ENCODE data around the gene PAK1IP1. TPM values are rescaled to one million over a fixed set of nuclear protein-coding genes. Genes with fewer than 3 reads are reported as not detected.
"Not testable (repeated sequence)": the region's sequence is repeated elsewhere in the genome, so short reads cannot be mapped to it uniquely, and the experiment has no call there.

Gene PAK1IP1, protein sequence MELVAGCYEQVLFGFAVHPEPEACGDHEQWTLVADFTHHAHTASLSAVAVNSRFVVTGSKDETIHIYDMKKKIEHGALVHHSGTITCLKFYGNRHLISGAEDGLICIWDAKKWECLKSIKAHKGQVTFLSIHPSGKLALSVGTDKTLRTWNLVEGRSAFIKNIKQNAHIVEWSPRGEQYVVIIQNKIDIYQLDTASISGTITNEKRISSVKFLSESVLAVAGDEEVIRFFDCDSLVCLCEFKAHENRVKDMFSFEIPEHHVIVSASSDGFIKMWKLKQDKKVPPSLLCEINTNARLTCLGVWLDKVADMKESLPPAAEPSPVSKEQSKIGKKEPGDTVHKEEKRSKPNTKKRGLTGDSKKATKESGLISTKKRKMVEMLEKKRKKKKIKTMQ
- polyA plus RNA-seq (2013), result 11.3 TPM

DNA sequence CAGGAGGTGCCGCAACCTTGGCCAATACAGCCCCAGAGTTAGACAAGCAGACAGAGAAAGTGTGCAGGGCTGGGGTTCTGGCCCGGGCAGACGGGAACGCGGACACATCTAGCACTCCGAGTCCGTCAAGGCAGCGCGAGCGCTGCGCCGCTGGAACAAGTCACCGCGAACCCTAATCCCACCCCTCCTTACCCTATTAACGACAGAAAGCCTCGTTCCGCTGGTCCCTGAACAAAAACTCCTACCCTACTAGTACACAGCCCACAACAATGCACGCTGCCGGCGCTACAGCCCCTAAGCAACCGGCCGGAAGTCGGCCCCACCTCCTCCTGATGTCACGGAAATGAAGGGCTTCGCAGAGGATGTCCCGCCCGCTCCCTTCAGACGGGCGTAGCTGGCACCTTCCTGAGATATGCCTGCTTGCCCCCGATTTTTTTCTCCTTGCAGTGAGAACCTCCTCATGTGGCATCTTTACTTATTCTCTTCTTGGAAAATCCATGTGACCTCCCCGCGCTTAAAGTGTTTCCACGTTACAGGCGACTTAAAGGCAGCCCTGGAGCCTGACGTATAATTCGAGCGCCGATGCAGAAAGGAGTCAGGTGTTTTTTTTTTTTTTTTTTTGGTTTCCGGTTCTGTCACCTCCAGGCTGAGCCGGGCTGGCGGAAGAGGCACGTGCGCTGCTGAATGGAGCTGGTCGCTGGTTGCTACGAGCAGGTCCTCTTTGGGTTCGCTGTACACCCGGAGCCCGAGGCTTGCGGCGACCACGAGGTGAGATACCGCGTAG is at the start of gene PAK1IP1, which contains the start of gene C6orf52:
TSS of gene PAK1IP1 (plus strand) at position 671 of the 784 bp plus-strand sequence. CDS start at position 685, 14 bp downstream.
TSS of gene C6orf52 (minus strand) at position 315 of the 784 bp plus-strand sequence. CDS start 7,066 bp downstream, outside the sequence.
- peak; percentile 97 to 99 (median 98) for DNase-seq
- ChIA-PET POLR2A (interaction anchor here (0.7 to 0.9 kb wide), 2 partner anchors 52 to 170 kb away, joined by 3 to 4 read pairs; no protein-coding TSS in a partner anchor), CTCF (interaction anchor here (0.7 to 2.2 kb wide), 2 partner anchors 10 to 25 kb away, joined by 3 to 5 read pairs; no protein-coding TSS in a partner anchor)
- 0% methylated on average over 39 of the region's 53 CpGs for WGBS (ENCODE audit: insufficient coverage)
- Histone ChIP-seq H3K9me3 (ENCODE audit: control extremely low read depth in 1 of 5, control insufficient read depth in 4 of 5, insufficient read depth in 2 of 5, low read depth in 1 of 5, low read length in 4 of 5) (no peaks in the 10 kb centered on the region), H3K4me3 (ENCODE audit: control insufficient read depth in 1 of 7, extremely low read depth in 1 of 7, insufficient read depth in 4 of 7, low read depth in 2 of 7, low read length in 6 of 7) (peak within 1 kb of the TSS; percentile 89 to 100 (median 93)), H3K27me3 (replicated peaks in 2 of 5; ENCODE audit: control insufficient read depth in 4 of 5, insufficient read depth in 5 of 5, low read length in 4 of 5) (no peaks in the 10 kb centered on the region), H3K36me3 (ENCODE audit: control insufficient read depth in 4 of 4, insufficient read depth in 4 of 4, low read length in 3 of 4) (peaks cover 4 to 22% (median 9%) of the 10 kb centered on the region in 4 experiments), H3K27ac (ENCODE audit: insufficient read depth in 1 of 2, low read depth in 1 of 2, low read length in 2 of 2, poor library complexity in 1 of 2, severe bottlenecking in 2 of 2) (peak within 1 kb of the TSS; percentile 100), H3K4me1 (ENCODE audit: control extremely low read depth in 1 of 4, control insufficient read depth in 4 of 4, insufficient read depth in 4 of 4, low read length in 3 of 4) (peaks cover 15 to 21% (median 19%) of the 10 kb centered on the region in 4 experiments)

DNA sequence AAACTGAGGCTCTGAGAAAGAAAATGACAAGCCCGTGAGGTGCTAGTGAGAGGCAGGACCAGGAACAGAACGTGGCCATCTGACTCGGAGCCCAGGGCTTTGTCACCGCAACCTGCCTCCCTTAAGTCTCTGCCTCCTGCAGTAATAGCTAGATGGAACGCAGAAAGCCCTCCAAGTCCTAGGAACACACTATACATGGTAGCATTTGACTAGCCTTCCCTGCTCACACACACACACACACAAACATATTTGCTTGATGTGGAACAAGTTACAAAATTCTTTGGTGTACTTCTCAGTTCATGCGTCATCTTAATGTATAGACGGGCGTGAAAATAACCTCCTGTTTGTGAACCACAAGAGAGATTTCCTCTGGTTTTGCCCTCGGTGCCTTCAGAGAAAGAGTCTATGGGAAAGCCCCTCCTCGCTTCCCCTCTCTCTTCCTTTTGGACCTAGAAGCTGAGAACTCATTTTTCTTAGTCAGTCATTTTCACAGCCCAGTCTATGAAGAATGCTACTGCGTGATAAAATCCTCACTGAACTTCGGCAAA is 39.2 kb upstream of the PAK1IP1 start:
- Histone ChIP-seq H3K27ac (ENCODE audit: insufficient read depth in 1 of 2, low read depth in 1 of 2, low read length in 2 of 2, poor library complexity in 1 of 2, severe bottlenecking in 2 of 2) (no peak overlapping the region), H3K36me3 (ENCODE audit: control insufficient read depth in 4 of 4, insufficient read depth in 4 of 4, low read length in 3 of 4) (no peaks in the 10 kb centered on the region), H3K4me1 (ENCODE audit: control extremely low read depth in 1 of 4, control insufficient read depth in 4 of 4, insufficient read depth in 4 of 4, low read length in 3 of 4) (peaks cover 4 to 16% (median 12%) of the 10 kb centered on the region in 4 experiments), H3K4me3 (ENCODE audit: control insufficient read depth in 1 of 7, extremely low read depth in 1 of 7, insufficient read depth in 4 of 7, low read depth in 2 of 7, low read length in 6 of 7) (peak overlapping the region in 5 of 7 experiments; percentile 6 to 57 (median 46)), H3K9me3 (ENCODE audit: control extremely low read depth in 1 of 5, control insufficient read depth in 4 of 5, insufficient read depth in 2 of 5, low read depth in 1 of 5, low read length in 4 of 5) (no peaks in the 10 kb centered on the region), H3K27me3 (replicated peaks in 2 of 5; ENCODE audit: control insufficient read depth in 4 of 5, insufficient read depth in 5 of 5, low read length in 4 of 5) (no peaks in the 10 kb centered on the region)
- DNase-seq, result peak; percentile 25 to 84 (median 82)
- 12% methylated on average over 10 of the region's 12 CpGs for WGBS (ENCODE audit: insufficient coverage)
- ChIA-PET POLR2A (no interaction called here), CTCF (no interaction called here)

DNA sequence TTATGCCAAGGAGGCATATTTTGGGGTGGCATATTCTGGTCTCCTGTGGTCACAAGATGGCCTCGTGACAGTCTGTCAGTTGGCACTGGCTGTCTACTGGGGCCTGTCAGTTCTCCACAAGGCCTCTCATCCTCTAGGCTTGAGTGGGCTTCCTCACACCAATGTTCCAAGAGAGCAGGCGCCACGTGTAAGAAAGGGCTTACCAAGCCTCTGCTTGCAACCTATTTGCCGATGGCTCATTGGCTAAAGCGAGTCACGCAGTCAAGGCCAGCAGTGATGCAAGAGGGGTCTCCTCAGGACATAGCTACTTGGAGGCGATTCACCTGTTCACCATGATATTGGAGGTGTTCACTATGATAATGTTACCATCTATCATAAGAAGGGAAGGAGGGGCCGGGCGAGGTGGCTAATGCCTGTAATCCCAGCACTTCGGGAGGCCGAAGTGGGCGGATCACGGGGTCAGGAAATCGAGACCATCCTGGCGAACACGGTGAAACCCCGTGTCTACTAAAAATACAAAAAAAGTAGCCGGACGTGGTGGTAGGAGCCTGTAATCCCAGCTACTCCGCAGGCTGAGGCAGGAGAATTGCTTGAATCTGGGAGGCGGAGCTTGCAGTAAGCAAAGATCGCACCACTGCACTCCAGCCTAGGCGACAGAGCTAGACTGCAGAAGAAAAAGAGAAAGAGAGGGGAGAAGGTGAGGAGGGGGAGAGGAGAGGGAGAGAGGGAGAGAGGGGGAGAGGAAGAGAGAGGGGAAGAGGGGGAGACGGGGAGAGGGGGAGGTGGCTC is 35.7 kb upstream of the PAK1IP1 start:
- Histone ChIP-seq H3K9me3 (ENCODE audit: control extremely low read depth in 1 of 5, control insufficient read depth in 4 of 5, insufficient read depth in 2 of 5, low read depth in 1 of 5, low read length in 4 of 5) (no peaks in the 10 kb centered on the region), H3K27ac (ENCODE audit: insufficient read depth in 1 of 2, low read depth in 1 of 2, low read length in 2 of 2, poor library complexity in 1 of 2, severe bottlenecking in 2 of 2) (no peak overlapping the region), H3K4me3 (ENCODE audit: control insufficient read depth in 1 of 7, extremely low read depth in 1 of 7, insufficient read depth in 4 of 7, low read depth in 2 of 7, low read length in 6 of 7) (peak overlapping the region in 3 of 7 experiments; percentile 45 to 64 (median 50)), H3K27me3 (replicated peaks in 2 of 5; ENCODE audit: control insufficient read depth in 4 of 5, insufficient read depth in 5 of 5, low read length in 4 of 5) (no peaks in the 10 kb centered on the region), H3K4me1 (ENCODE audit: control extremely low read depth in 1 of 4, control insufficient read depth in 4 of 4, insufficient read depth in 4 of 4, low read length in 3 of 4) (peaks cover 4 to 16% (median 12%) of the 10 kb centered on the region in 4 experiments), H3K36me3 (ENCODE audit: control insufficient read depth in 4 of 4, insufficient read depth in 4 of 4, low read length in 3 of 4) (no peaks in the 10 kb centered on the region)
- POLR2A ChIA-PET, result no interaction called here
- 97% methylated on average over 16 of the region's 24 CpGs for WGBS (ENCODE audit: insufficient coverage)
- no peak for DNase-seq
- CTCF ChIA-PET, result no interaction called here

GRCh38 chr6:10659699-10660348 is 34.9 kb upstream of the PAK1IP1 start:
- no peak for DNase-seq
- H3K27me3 ChIP-seq (replicated peaks in 2 of 5; ENCODE audit: control insufficient read depth in 4 of 5, insufficient read depth in 5 of 5, low read length in 4 of 5), result no peaks in the 10 kb centered on the region
- ChIA-PET CTCF (no interaction called here), POLR2A (no interaction called here)
- no peaks in the 10 kb centered on the region for H3K9me3 ChIP-seq (ENCODE audit: control extremely low read depth in 1 of 5, control insufficient read depth in 4 of 5, insufficient read depth in 2 of 5, low read depth in 1 of 5, low read length in 4 of 5)
- 93% methylated on average over 30 of the region's 48 CpGs for WGBS (ENCODE audit: insufficient coverage)
- H3K27ac ChIP-seq (ENCODE audit: insufficient read depth in 1 of 2, low read depth in 1 of 2, low read length in 2 of 2, poor library complexity in 1 of 2, severe bottlenecking in 2 of 2), result no peak overlapping the region
- peaks cover 4 to 16% (median 12%) of the 10 kb centered on the region in 4 experiments for H3K4me1 ChIP-seq (ENCODE audit: control extremely low read depth in 1 of 4, control insufficient read depth in 4 of 4, insufficient read depth in 4 of 4, low read length in 3 of 4)
- H3K36me3 ChIP-seq (ENCODE audit: control insufficient read depth in 4 of 4, insufficient read depth in 4 of 4, low read length in 3 of 4), result no peaks in the 10 kb centered on the region
- peak overlapping the region in 5 of 7 experiments; percentile 14 to 64 (median 45) for H3K4me3 ChIP-seq (ENCODE audit: control insufficient read depth in 1 of 7, extremely low read depth in 1 of 7, insufficient read depth in 4 of 7, low read depth in 2 of 7, low read length in 6 of 7)

GRCh38 chr6:10660431-10661191 is 34.2 kb upstream of the PAK1IP1 start:
- DNase-seq; CTCF ChIA-PET; H3K36me3 ChIP-seq (ENCODE audit: control insufficient read depth in 4 of 4, insufficient read depth in 4 of 4, low read length in 3 of 4); H3K27ac ChIP-seq (ENCODE audit: insufficient read depth in 1 of 2, low read depth in 1 of 2, low read length in 2 of 2, poor library complexity in 1 of 2, severe bottlenecking in 2 of 2); H3K27me3 ChIP-seq (replicated peaks in 2 of 5; ENCODE audit: control insufficient read depth in 4 of 5, insufficient read depth in 5 of 5, low read length in 4 of 5); H3K4me3 ChIP-seq (ENCODE audit: control insufficient read depth in 1 of 7, extremely low read depth in 1 of 7, insufficient read depth in 4 of 7, low read depth in 2 of 7, low read length in 6 of 7); POLR2A ChIA-PET; H3K9me3 ChIP-seq (ENCODE audit: control extremely low read depth in 1 of 5, control insufficient read depth in 4 of 5, insufficient read depth in 2 of 5, low read depth in 1 of 5, low read length in 4 of 5): not testable (repeated sequence)
- 97% methylated on average over 9 of the region's 11 CpGs for WGBS (ENCODE audit: insufficient coverage)
- H3K4me1 ChIP-seq (ENCODE audit: control extremely low read depth in 1 of 4, control insufficient read depth in 4 of 4, insufficient read depth in 4 of 4, low read length in 3 of 4), result peaks cover 0 to 15% (median 7%) of the 10 kb centered on the region in 4 experiments

GRCh38 chr6:10662207-10662606 is 32.6 kb upstream of the PAK1IP1 start:
- H3K27me3 ChIP-seq (replicated peaks in 2 of 5; ENCODE audit: control insufficient read depth in 4 of 5, insufficient read depth in 5 of 5, low read length in 4 of 5), result no peaks in the 10 kb centered on the region

More at GRCh38 chr6:10662207-10662606, 32.6 kb upstream of the PAK1IP1 start:
- no peak overlapping the region for H3K4me3 ChIP-seq (ENCODE audit: control insufficient read depth in 1 of 7, extremely low read depth in 1 of 7, insufficient read depth in 4 of 7, low read depth in 2 of 7, low read length in 6 of 7)
- 98% methylated on average over 7 of the region's 8 CpGs for WGBS (ENCODE audit: insufficient coverage)
- H3K27ac ChIP-seq (ENCODE audit: insufficient read depth in 1 of 2, low read depth in 1 of 2, low read length in 2 of 2, poor library complexity in 1 of 2, severe bottlenecking in 2 of 2), result no peak overlapping the region
- H3K4me1 ChIP-seq (ENCODE audit: control extremely low read depth in 1 of 4, control insufficient read depth in 4 of 4, insufficient read depth in 4 of 4, low read length in 3 of 4), result peaks cover 0 to 12% (median 2%) of the 10 kb centered on the region in 4 experiments
- no peaks in the 10 kb centered on the region for H3K36me3 ChIP-seq (ENCODE audit: control insufficient read depth in 4 of 4, insufficient read depth in 4 of 4, low read length in 3 of 4)
- CTCF ChIA-PET, result no interaction called here
- POLR2A ChIA-PET, result no interaction called here
- DNase-seq, result no peak
- H3K9me3 ChIP-seq (ENCODE audit: control extremely low read depth in 1 of 5, control insufficient read depth in 4 of 5, insufficient read depth in 2 of 5, low read depth in 1 of 5, low read length in 4 of 5), result no peaks in the 10 kb centered on the region

Data from common myeloid progenitor, CD34-positive (primary cell).